ENCODE results near the gene ADARB2. TPM values are rescaled to one million over a fixed set of nuclear protein-coding genes. Genes with fewer than 3 reads are reported as not detected.

ADARB2 gene
- total RNA-seq, 1 donor from 2014 or later, result 0.37 TPM

GRCh38 chr10:1664333-1664964 lies 72.9 kb downstream of the ADARB2 start:
- intact Hi-C loops (cut with micrococcal nuclease), result no loop called here

GRCh38 chr10:1663226-1663625 lies 74.1 kb downstream of the ADARB2 start:
- intact Hi-C loops (cut with micrococcal nuclease), result no loop called here

- intact Hi-C loops (cut with micrococcal nuclease), result no loop called here
Observed at GRCh38 chr10:1662438-1663025, 74.8 kb downstream of the ADARB2 start.

- intact Hi-C loops (cut with micrococcal nuclease), result no loop called here
Observed at GRCh38 chr10:1661859-1662437, 75.4 kb downstream of the ADARB2 start.

GRCh38 chr10:1661416-1661815 lies 75.9 kb downstream of the ADARB2 start:
- intact Hi-C loops (cut with micrococcal nuclease), result no loop called here

- intact Hi-C loops (cut with micrococcal nuclease), result no loop called here
Observed at GRCh38 chr10:1660815-1661214, 76.5 kb downstream of the ADARB2 start.

GRCh38 chr10:1660386-1660785 lies 76.9 kb downstream of the ADARB2 start:
- intact Hi-C loops (cut with micrococcal nuclease), result no loop called here

GRCh38 chr10:1659221-1659791 lies 78.0 kb downstream of the ADARB2 start:
- intact Hi-C loops (cut with micrococcal nuclease), result no loop called here

GRCh38 chr10:1658658-1659057 lies 78.7 kb downstream of the ADARB2 start:
- intact Hi-C loops (cut with micrococcal nuclease), result no loop called here

GRCh38 chr10:1657479-1657878 lies 79.8 kb downstream of the ADARB2 start:
- intact Hi-C loops (cut with micrococcal nuclease), result no loop called here

GRCh38 chr10:1655367-1655766 lies 82.0 kb downstream of the ADARB2 start:
- intact Hi-C loops (cut with micrococcal nuclease), result no loop called here

GRCh38 chr10:1654811-1655356 lies 82.4 kb downstream of the ADARB2 start:
- intact Hi-C loops (cut with micrococcal nuclease), result no loop called here

- intact Hi-C loops (cut with micrococcal nuclease), result no loop called here
Observed at GRCh38 chr10:1654247-1654646, 83.1 kb downstream of the ADARB2 start.

GRCh38 chr10:1653321-1653720 lies 84.0 kb downstream of the ADARB2 start:
- intact Hi-C loops (cut with micrococcal nuclease), result no loop called here

GRCh38 chr10:1652151-1652550 lies 85.2 kb downstream of the ADARB2 start:
- intact Hi-C loops (cut with micrococcal nuclease), result no loop called here

GRCh38 chr10:1651270-1651966 lies 85.9 kb downstream of the ADARB2 start:
- intact Hi-C loops (cut with micrococcal nuclease), result no loop called here

- intact Hi-C loops (cut with micrococcal nuclease), result no loop called here
Observed at GRCh38 chr10:1650542-1651269, 86.6 kb downstream of the ADARB2 start.

- intact Hi-C loops (cut with micrococcal nuclease), result no loop called here
Observed at GRCh38 chr10:1648648-1649047, 88.7 kb downstream of the ADARB2 start.

- intact Hi-C loops (cut with micrococcal nuclease), result no loop called here
Observed at GRCh38 chr10:1646332-1646731, 91.0 kb downstream of the ADARB2 start.

GRCh38 chr10:1645896-1646295 lies 91.4 kb downstream of the ADARB2 start:
- intact Hi-C loops (cut with micrococcal nuclease), result no loop called here

- intact Hi-C loops (cut with micrococcal nuclease), result no loop called here
Observed at GRCh38 chr10:1644191-1644711, 93.1 kb downstream of the ADARB2 start.
